ENCODE results near the gene STK38L.

The STK38L gene

DNA sequence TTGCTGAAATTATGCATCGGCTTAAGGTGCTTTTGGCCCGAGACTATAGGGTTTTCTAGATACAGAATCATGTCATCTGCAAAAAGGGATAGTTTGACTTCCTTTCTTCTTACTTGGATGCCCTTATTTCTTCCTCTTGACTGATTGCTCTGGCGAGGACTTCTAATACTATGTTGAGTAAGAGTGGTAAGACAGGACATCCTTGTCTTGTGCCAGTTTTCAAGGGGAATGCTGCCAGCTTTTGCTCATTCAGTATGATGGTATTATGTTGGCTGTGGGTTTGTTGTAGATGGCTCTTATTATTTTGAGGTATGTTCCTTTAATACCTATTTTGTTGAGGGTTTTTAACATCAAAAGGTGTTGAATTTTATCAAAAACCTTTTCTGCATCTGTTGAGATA lies 96.9 kb downstream of the STK38L start:
- H3K4me3 ChIP-seq (ENCODE audit: low read length in 2 of 2), result no peak overlapping the region
- H3K36me3 ChIP-seq (ENCODE audit: control insufficient read depth in 2 of 2, insufficient read depth in 2 of 2, low read length in 2 of 2), result no peaks in the 10 kb centered on the region
- no peak overlapping the region for H3K27ac ChIP-seq (ENCODE audit: low read depth in 2 of 2, low read length in 2 of 2)
- no peaks in the 10 kb centered on the region for H3K4me1 ChIP-seq (ENCODE audit: control insufficient read depth in 2 of 2, insufficient read depth in 2 of 2, low read length in 2 of 2)
- H3K9me3 ChIP-seq (ENCODE audit: control insufficient read depth in 2 of 2, low read length in 2 of 2), result no peaks in the 10 kb centered on the region
- no peak overlapping the region for H3K9ac ChIP-seq (ENCODE audit: low read depth in 1 of 2, low read length in 2 of 2)
- no peaks in the 10 kb centered on the region for H3K27me3 ChIP-seq (ENCODE audit: control insufficient read depth in 2 of 2, insufficient read depth in 2 of 2, low read length in 2 of 2)

DNA sequence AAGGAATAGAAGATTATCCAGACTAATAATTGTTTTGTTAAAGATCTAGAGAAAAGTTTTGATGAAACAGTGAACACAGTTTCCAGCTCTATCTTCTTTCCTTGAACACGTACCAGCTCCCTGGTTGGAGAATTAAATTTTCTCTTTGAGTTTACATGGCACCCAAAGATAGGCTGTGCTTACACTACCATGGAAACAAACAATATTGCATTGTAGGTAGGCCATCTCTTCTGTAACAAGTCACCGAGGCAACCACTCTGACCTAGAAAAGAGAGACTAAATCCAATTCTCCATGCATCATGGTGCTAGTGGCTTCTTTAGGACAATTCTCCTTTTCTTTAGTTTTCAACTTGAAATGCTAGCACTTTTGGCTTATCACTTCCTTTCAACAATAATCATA lies 98.5 kb downstream of the STK38L start:
- no peak overlapping the region for H3K27ac ChIP-seq (ENCODE audit: low read depth in 2 of 2, low read length in 2 of 2)
- H3K36me3 ChIP-seq (ENCODE audit: control insufficient read depth in 2 of 2, insufficient read depth in 2 of 2, low read length in 2 of 2), result no peaks in the 10 kb centered on the region
- H3K4me3 ChIP-seq (ENCODE audit: low read length in 2 of 2), result no peak overlapping the region
- H3K9me3 ChIP-seq (ENCODE audit: control insufficient read depth in 2 of 2, low read length in 2 of 2), result no peaks in the 10 kb centered on the region
- H3K4me1 ChIP-seq (ENCODE audit: control insufficient read depth in 2 of 2, insufficient read depth in 2 of 2, low read length in 2 of 2), result no peaks in the 10 kb centered on the region
- H3K9ac ChIP-seq (ENCODE audit: low read depth in 1 of 2, low read length in 2 of 2), result no peak overlapping the region
- H3K27me3 ChIP-seq (ENCODE audit: control insufficient read depth in 2 of 2, insufficient read depth in 2 of 2, low read length in 2 of 2), result no peaks in the 10 kb centered on the region

- Histone ChIP-seq H3K27me3 (ENCODE audit: control insufficient read depth in 2 of 2, insufficient read depth in 2 of 2, low read length in 2 of 2) (no peaks in the 10 kb centered on the region), H3K4me3 (ENCODE audit: low read length in 2 of 2) (no peak overlapping the region), H3K27ac (ENCODE audit: low read depth in 2 of 2, low read length in 2 of 2) (no peak overlapping the region), H3K36me3 (ENCODE audit: control insufficient read depth in 2 of 2, insufficient read depth in 2 of 2, low read length in 2 of 2) (no peaks in the 10 kb centered on the region), H3K4me1 (ENCODE audit: control insufficient read depth in 2 of 2, insufficient read depth in 2 of 2, low read length in 2 of 2) (no peaks in the 10 kb centered on the region), H3K9me3 (ENCODE audit: control insufficient read depth in 2 of 2, low read length in 2 of 2) (no peaks in the 10 kb centered on the region), H3K9ac (ENCODE audit: low read depth in 1 of 2, low read length in 2 of 2) (no peak overlapping the region)
These were observed 99.3 kb downstream of the STK38L start for GRCh38 chr12:27343255-27344000.

- H3K9me3 ChIP-seq (ENCODE audit: control insufficient read depth in 2 of 2, low read length in 2 of 2), result no peaks in the 10 kb centered on the region
- no peaks in the 10 kb centered on the region for H3K36me3 ChIP-seq (ENCODE audit: control insufficient read depth in 2 of 2, insufficient read depth in 2 of 2, low read length in 2 of 2)
- H3K9ac ChIP-seq (ENCODE audit: low read depth in 1 of 2, low read length in 2 of 2), result no peak overlapping the region
- no peaks in the 10 kb centered on the region for H3K4me1 ChIP-seq (ENCODE audit: control insufficient read depth in 2 of 2, insufficient read depth in 2 of 2, low read length in 2 of 2)
- H3K27ac ChIP-seq (ENCODE audit: low read depth in 2 of 2, low read length in 2 of 2), result no peak overlapping the region
- no peaks in the 10 kb centered on the region for H3K27me3 ChIP-seq (ENCODE audit: control insufficient read depth in 2 of 2, insufficient read depth in 2 of 2, low read length in 2 of 2)
- H3K4me3 ChIP-seq (ENCODE audit: low read length in 2 of 2), result no peak overlapping the region
These were observed 100.2 kb downstream of the STK38L start for GRCh38 chr12:27344246-27344645.

DNA sequence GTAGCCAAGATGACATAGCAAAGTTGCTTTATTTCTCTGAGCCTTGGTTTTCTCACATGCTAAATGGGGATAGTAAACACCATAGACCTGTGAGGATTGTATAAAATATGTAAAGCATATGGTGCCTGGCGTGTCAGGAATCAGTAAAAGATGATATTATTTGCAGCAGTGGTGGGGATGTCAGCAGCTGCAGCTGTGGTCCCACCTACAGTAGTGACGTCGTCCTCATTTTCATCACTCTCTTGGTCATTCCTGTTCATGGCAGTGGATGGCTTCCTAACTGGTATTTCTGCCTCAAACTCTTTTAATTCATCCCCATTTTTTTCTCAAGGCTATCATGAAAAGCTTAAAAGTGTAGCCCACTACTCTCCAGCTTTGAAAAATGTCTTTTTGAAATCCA lies 100.7 kb downstream of the STK38L start:
- Histone ChIP-seq H3K4me3 (ENCODE audit: low read length in 2 of 2) (no peak overlapping the region), H3K4me1 (ENCODE audit: control insufficient read depth in 2 of 2, insufficient read depth in 2 of 2, low read length in 2 of 2) (no peaks in the 10 kb centered on the region), H3K9ac (ENCODE audit: low read depth in 1 of 2, low read length in 2 of 2) (no peak overlapping the region), H3K27ac (ENCODE audit: low read depth in 2 of 2, low read length in 2 of 2) (no peak overlapping the region), H3K9me3 (ENCODE audit: control insufficient read depth in 2 of 2, low read length in 2 of 2) (no peaks in the 10 kb centered on the region), H3K27me3 (ENCODE audit: control insufficient read depth in 2 of 2, insufficient read depth in 2 of 2, low read length in 2 of 2) (no peaks in the 10 kb centered on the region), H3K36me3 (ENCODE audit: control insufficient read depth in 2 of 2, insufficient read depth in 2 of 2, low read length in 2 of 2) (no peaks in the 10 kb centered on the region)

DNA sequence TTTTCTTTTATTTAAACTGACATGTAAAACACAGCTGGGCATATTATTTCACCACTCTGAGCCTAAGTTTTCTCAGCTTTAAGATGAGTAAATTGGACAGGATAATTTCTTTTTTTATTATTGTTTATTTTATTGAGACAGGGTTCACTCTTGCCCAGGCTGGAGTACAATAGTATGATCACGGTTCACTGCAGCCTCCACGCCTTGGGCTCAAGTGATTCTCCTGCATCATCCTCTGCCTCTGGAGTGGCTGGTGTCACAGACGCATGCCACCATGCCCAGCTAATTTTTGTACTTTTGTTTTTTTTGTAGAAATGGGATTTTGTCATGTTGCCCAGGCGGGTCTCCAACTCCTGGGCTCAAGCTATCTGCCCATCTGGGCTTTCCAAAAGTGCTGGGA lies 101.3 kb downstream of the STK38L start:
- Histone ChIP-seq H3K27me3 (ENCODE audit: control insufficient read depth in 2 of 2, insufficient read depth in 2 of 2, low read length in 2 of 2) (no peaks in the 10 kb centered on the region), H3K4me3 (ENCODE audit: low read length in 2 of 2) (no peak overlapping the region), H3K9me3 (ENCODE audit: control insufficient read depth in 2 of 2, low read length in 2 of 2) (no peaks in the 10 kb centered on the region), H3K9ac (ENCODE audit: low read depth in 1 of 2, low read length in 2 of 2) (no peak overlapping the region), H3K36me3 (ENCODE audit: control insufficient read depth in 2 of 2, insufficient read depth in 2 of 2, low read length in 2 of 2) (no peaks in the 10 kb centered on the region), H3K27ac (ENCODE audit: low read depth in 2 of 2, low read length in 2 of 2) (no peak overlapping the region), H3K4me1 (ENCODE audit: control insufficient read depth in 2 of 2, insufficient read depth in 2 of 2, low read length in 2 of 2) (no peaks in the 10 kb centered on the region)

DNA sequence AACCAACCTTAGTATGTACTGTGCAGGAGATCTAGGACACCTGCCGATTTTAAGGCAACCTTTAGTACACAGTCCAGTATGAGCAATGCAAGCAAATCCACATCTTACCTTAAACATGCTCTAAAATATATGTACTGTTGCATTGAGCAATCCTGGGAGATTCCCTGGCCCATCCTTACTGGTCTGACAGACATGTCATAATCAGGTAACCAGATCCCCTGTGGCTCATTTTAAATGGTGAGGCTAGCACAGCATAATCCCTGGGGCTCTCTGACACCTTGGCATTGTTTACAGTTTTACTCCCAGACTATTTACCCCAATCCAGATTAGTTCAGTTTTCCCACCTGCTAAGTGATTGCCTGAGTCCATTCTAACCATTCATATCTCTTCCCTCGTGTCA lies 103.7 kb downstream of the STK38L start:
- no peak overlapping the region for H3K27ac ChIP-seq (ENCODE audit: low read depth in 2 of 2, low read length in 2 of 2)
- H3K4me3 ChIP-seq (ENCODE audit: low read length in 2 of 2), result no peak overlapping the region
- H3K36me3 ChIP-seq (ENCODE audit: control insufficient read depth in 2 of 2, insufficient read depth in 2 of 2, low read length in 2 of 2), result no peaks in the 10 kb centered on the region
- no peaks in the 10 kb centered on the region for H3K4me1 ChIP-seq (ENCODE audit: control insufficient read depth in 2 of 2, insufficient read depth in 2 of 2, low read length in 2 of 2)
- H3K9ac ChIP-seq (ENCODE audit: low read depth in 1 of 2, low read length in 2 of 2), result no peak overlapping the region
- H3K27me3 ChIP-seq (ENCODE audit: control insufficient read depth in 2 of 2, insufficient read depth in 2 of 2, low read length in 2 of 2), result no peaks in the 10 kb centered on the region
- no peaks in the 10 kb centered on the region for H3K9me3 ChIP-seq (ENCODE audit: control insufficient read depth in 2 of 2, low read length in 2 of 2)

DNA sequence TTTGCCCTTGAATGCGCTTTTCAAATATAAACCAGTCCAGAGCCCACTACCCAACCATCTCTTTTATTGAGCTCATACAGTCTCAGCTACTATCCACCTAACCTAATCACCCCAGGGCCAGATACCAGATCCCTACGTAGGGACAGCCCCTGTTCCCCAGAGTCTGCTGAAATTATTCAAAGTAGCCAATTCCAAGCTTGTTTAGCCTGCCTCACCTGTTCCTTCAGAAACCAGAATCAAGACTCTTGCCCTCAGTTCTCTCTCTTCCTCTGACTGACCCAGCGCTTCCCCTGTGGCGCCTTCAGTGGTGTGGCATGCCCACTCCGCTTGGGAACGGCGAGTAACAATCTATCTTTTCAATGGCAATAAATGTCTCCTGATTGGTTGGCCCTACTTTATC lies 107.4 kb downstream of the STK38L start:
- H3K9ac ChIP-seq (ENCODE audit: low read depth in 1 of 2, low read length in 2 of 2), result no peak overlapping the region
- H3K36me3 ChIP-seq (ENCODE audit: control insufficient read depth in 2 of 2, insufficient read depth in 2 of 2, low read length in 2 of 2), result no peaks in the 10 kb centered on the region
- no peak overlapping the region for H3K4me3 ChIP-seq (ENCODE audit: low read length in 2 of 2)
- no peaks in the 10 kb centered on the region for H3K4me1 ChIP-seq (ENCODE audit: control insufficient read depth in 2 of 2, insufficient read depth in 2 of 2, low read length in 2 of 2)
- H3K27me3 ChIP-seq (ENCODE audit: control insufficient read depth in 2 of 2, insufficient read depth in 2 of 2, low read length in 2 of 2), result no peaks in the 10 kb centered on the region
- H3K9me3 ChIP-seq (ENCODE audit: control insufficient read depth in 2 of 2, low read length in 2 of 2), result no peaks in the 10 kb centered on the region
- H3K27ac ChIP-seq (ENCODE audit: low read depth in 2 of 2, low read length in 2 of 2), result no peak overlapping the region

DNA sequence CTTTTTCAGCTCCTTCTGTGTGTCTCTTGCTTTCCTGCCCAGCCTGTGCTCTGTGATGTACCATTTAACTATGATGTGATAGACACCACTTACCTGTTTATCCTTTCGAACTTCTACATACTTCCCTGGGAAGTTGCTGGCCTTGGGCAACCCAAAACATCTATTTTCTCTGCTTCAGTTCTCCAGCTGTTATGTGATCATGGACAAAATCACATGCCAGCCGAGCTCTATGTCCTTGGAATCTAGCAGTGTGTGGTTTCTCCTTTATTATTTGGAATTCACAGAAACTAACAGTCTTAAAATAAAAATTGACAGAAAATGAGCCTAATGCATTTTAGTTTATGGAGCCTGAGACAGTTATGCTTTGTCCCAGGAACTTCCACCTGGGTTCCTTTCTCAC lies 111.4 kb downstream of the STK38L start:
- no peak overlapping the region for H3K27ac ChIP-seq (ENCODE audit: low read depth in 2 of 2, low read length in 2 of 2)
- no peaks in the 10 kb centered on the region for H3K4me1 ChIP-seq (ENCODE audit: control insufficient read depth in 2 of 2, insufficient read depth in 2 of 2, low read length in 2 of 2)
- H3K36me3 ChIP-seq (ENCODE audit: control insufficient read depth in 2 of 2, insufficient read depth in 2 of 2, low read length in 2 of 2), result no peaks in the 10 kb centered on the region
- H3K9ac ChIP-seq (ENCODE audit: low read depth in 1 of 2, low read length in 2 of 2), result no peak overlapping the region
- no peak overlapping the region for H3K4me3 ChIP-seq (ENCODE audit: low read length in 2 of 2)
- H3K9me3 ChIP-seq (ENCODE audit: control insufficient read depth in 2 of 2, low read length in 2 of 2), result no peaks in the 10 kb centered on the region
- no peaks in the 10 kb centered on the region for H3K27me3 ChIP-seq (ENCODE audit: control insufficient read depth in 2 of 2, insufficient read depth in 2 of 2, low read length in 2 of 2)

- no peaks in the 10 kb centered on the region for H3K4me1 ChIP-seq (ENCODE audit: control insufficient read depth in 2 of 2, insufficient read depth in 2 of 2, low read length in 2 of 2)
- H3K4me3 ChIP-seq (ENCODE audit: low read length in 2 of 2), result no peak overlapping the region
- no peak overlapping the region for H3K9ac ChIP-seq (ENCODE audit: low read depth in 1 of 2, low read length in 2 of 2)
- H3K27me3 ChIP-seq (ENCODE audit: control insufficient read depth in 2 of 2, insufficient read depth in 2 of 2, low read length in 2 of 2), result no peaks in the 10 kb centered on the region
- no peaks in the 10 kb centered on the region for H3K9me3 ChIP-seq (ENCODE audit: control insufficient read depth in 2 of 2, low read length in 2 of 2)
- no peak overlapping the region for H3K27ac ChIP-seq (ENCODE audit: low read depth in 2 of 2, low read length in 2 of 2)
- H3K36me3 ChIP-seq (ENCODE audit: control insufficient read depth in 2 of 2, insufficient read depth in 2 of 2, low read length in 2 of 2), result no peaks in the 10 kb centered on the region
These were observed 111.9 kb downstream of the STK38L start for GRCh38 chr12:27355979-27356378.

Data from mucosa of rectum (tissue), 2 donors.